HEK293 (cell line): ENCODE results near the gene BACH1.

ENCODE experiments used
- CTCF ChIA-PET: fragments of 350-600 bp; formaldehyde crosslinking; extraction: SDS; loops from one replicate; lab custom pipeline; 2021; ENCODE audit warnings: antibody characterized with exemption; lab: Yijun Ruan, JAX
- POLR2A ChIA-PET: fragments of 300-600 bp; formaldehyde crosslinking; extraction: SDS; loops from one replicate; lab custom pipeline; 2020; ENCODE audit warnings: antibody characterized with exemption, inconsistent platforms; lab: Yijun Ruan, JAX
- H3K27ac ChIP-seq: fragments of 200-500 bp; sonication (Bioruptor generic); 2 replicates; pipeline ENCODE4 v1.5.1; 2014; ENCODE audit warnings: low read depth, low read length, control low read depth, inconsistent platforms; ENCODE audit errors: extremely low read depth
- H3K36me3 ChIP-seq, 2 experiments: fragments of 200-500 bp in 1 of 2; sonication (Bioruptor generic) in 1 of 2; 1 replicate in 1 of 2; 2 replicates in 1 of 2; pipeline ENCODE4 v1.5.1; 2014 to 2017; ENCODE audit warnings: inconsistent platforms in 2 of 2, low read length in 2 of 2; ENCODE audit not compliant: control insufficient read depth in 2 of 2, insufficient read depth in 1 of 2
- H3K4me1 ChIP-seq: fragments of 200-500 bp; sonication (Bioruptor generic); 2 replicates; pipeline ENCODE4 v1.5.1; 2014; ENCODE audit warnings: mild to moderate bottlenecking, low read length, inconsistent platforms; ENCODE audit not compliant: control insufficient read depth, insufficient read depth
- H3K4me3 ChIP-seq: 2 replicates; pipeline ENCODE4 v1.5.1; 2011; ENCODE audit warnings: low read depth, mild to moderate bottlenecking, control low read depth, low read length, moderate library complexity
- H3K9me3 ChIP-seq: fragments of 200-500 bp; sonication (Bioruptor generic); 2 replicates; pipeline ENCODE4 v1.5.1; 2014; ENCODE audit warnings: low read depth, low read length, inconsistent platforms; ENCODE audit not compliant: control insufficient read depth, insufficient read depth
- KLF1 ChIP-seq: fragments of 450-650 bp; formaldehyde crosslinking; IDR thresholded peaks from 2 replicates; pipeline ENCODE4 v1.5.1; 2016; ENCODE audit warnings: missing biosample characterization, missing genetic modification characterization
- KLF8 ChIP-seq: fragments of 450-650 bp; formaldehyde crosslinking; IDR thresholded peaks from 2 replicates; pipeline ENCODE4 v1.5.1; 2016; ENCODE audit warnings: missing biosample characterization, missing genetic modification characterization
- SCRT2 ChIP-seq: fragments of 450-650 bp; formaldehyde crosslinking; IDR thresholded peaks from 2 replicates; pipeline ENCODE4 v1.5.1; 2016; ENCODE audit warnings: missing biosample characterization, missing genetic modification characterization
- WT1 ChIP-seq: fragments of 450-650 bp; formaldehyde crosslinking; IDR thresholded peaks from 2 replicates; pipeline ENCODE4 v1.5.1; 2016; ENCODE audit warnings: missing biosample characterization, missing genetic modification characterization
- YY2 ChIP-seq: fragments of 450-650 bp; formaldehyde crosslinking; IDR thresholded peaks from 2 replicates; pipeline ENCODE4 v1.5.1; 2016; ENCODE audit warnings: missing biosample characterization, missing genetic modification characterization
- ZEB2 ChIP-seq: fragments of 450-650 bp; formaldehyde crosslinking; IDR thresholded peaks from 2 replicates; pipeline ENCODE4 v1.5.1; 2016; ENCODE audit warnings: missing biosample characterization, missing genetic modification characterization
- ZIC2 ChIP-seq: fragments of 450-650 bp; formaldehyde crosslinking; IDR thresholded peaks from 2 replicates; pipeline ENCODE4 v1.5.1; 2016; ENCODE audit warnings: missing biosample characterization, missing genetic modification characterization
- ZNF10 ChIP-seq: fragments of 450-650 bp; formaldehyde crosslinking; IDR thresholded peaks from 2 replicates; pipeline ENCODE4 v1.5.1; 2017; ENCODE audit warnings: missing biosample characterization, missing genetic modification characterization
- ZNF211 ChIP-seq: fragments of 450-650 bp; formaldehyde crosslinking; IDR thresholded peaks from 2 replicates; pipeline ENCODE4 v1.5.1; 2016; ENCODE audit warnings: low read depth, missing biosample characterization, missing genetic modification characterization
- ZNF221 ChIP-seq: fragments of 450-650 bp; formaldehyde crosslinking; IDR thresholded peaks from 2 replicates; pipeline ENCODE4 v1.5.1; 2017; ENCODE audit warnings: missing biosample characterization, missing genetic modification characterization, borderline replicate concordance
- ZNF23 ChIP-seq: fragments of 450-650 bp; formaldehyde crosslinking; IDR thresholded peaks from 2 replicates; pipeline ENCODE4 v1.5.1; 2016; ENCODE audit warnings: missing biosample characterization, missing genetic modification characterization, borderline replicate concordance
- ZNF366 ChIP-seq: fragments of 450-650 bp; formaldehyde crosslinking; conservative IDR thresholded peaks from 2 replicates; pipeline ENCODE4 v1.5.1; 2016; ENCODE audit warnings: missing biosample characterization, missing genetic modification characterization
- ZNF529 ChIP-seq: fragments of 450-650 bp; formaldehyde crosslinking; IDR thresholded peaks from 2 replicates; pipeline ENCODE4 v1.5.1; 2017; ENCODE audit warnings: missing genetic modification characterization, missing biosample characterization; ENCODE audit not compliant: insufficient replicate concordance
- ZNF555 ChIP-seq: fragments of 450-650 bp; formaldehyde crosslinking; conservative IDR thresholded peaks from 2 replicates; pipeline ENCODE4 v1.5.1; 2017; ENCODE audit warnings: missing biosample characterization, mild to moderate bottlenecking, missing genetic modification characterization, inconsistent platforms
- ZNF629 ChIP-seq: fragments of 450-650 bp; formaldehyde crosslinking; IDR thresholded peaks from 2 replicates; pipeline ENCODE4 v1.5.1; 2017; ENCODE audit warnings: missing biosample characterization, missing genetic modification characterization
- TF ChIP-seq, protein P1 (sequence below): fragments of 450-650 bp; formaldehyde crosslinking; IDR thresholded peaks from 2 replicates; pipeline ENCODE4 v1.5.1; 2016; ENCODE audit warnings: missing biosample characterization, missing genetic modification characterization, borderline replicate concordance
- TF ChIP-seq, protein P2 (sequence below): sonication (generic); formaldehyde crosslinking; IDR thresholded peaks from 2 replicates; pipeline ENCODE4 v1.8.1; 2022; ENCODE audit warnings: mild to moderate bottlenecking, moderate library complexity, missing genetic modification reagents
- TF ChIP-seq, protein P3 (sequence below): fragments of 450-650 bp; formaldehyde crosslinking; IDR thresholded peaks from 2 replicates; pipeline ENCODE4 v1.5.1; 2017; ENCODE audit warnings: missing biosample characterization, missing genetic modification characterization
- TF ChIP-seq, protein P4 (sequence below): fragments of 450-650 bp; formaldehyde crosslinking; IDR thresholded peaks from 2 replicates; pipeline ENCODE4 v1.5.1; 2016; ENCODE audit warnings: missing biosample characterization, missing genetic modification characterization

Gene BACH1

GRCh38 chr21:29340228-29340627 lies 41.5 kb downstream of the BACH1 start (continued):
- TF ChIP-seq ZNF366 (tag by site-specific recombination) (0 out of 2 replicates have a peak, but pooled peaks have one; percentile 33), ZNF23 (tag by site-specific recombination) (no peak), KLF8 (tag by site-specific recombination) (0 out of 2 replicates have a peak, but pooled peaks have one; percentile 29), KLF1 (tag by site-specific recombination) (no peak), ZNF629 (tag by site-specific recombination) (peak; percentile 71), YY2 (tag by site-specific recombination) (no peak), ZNF10 (tag by site-specific recombination) (0 out of 2 replicates have a peak, but pooled peaks have one; percentile 33), ZNF555 (tag by site-specific recombination) (no peak), WT1 (peak; percentile 83), ZNF211 (tag by site-specific recombination) (no peak), ZNF529 (tag by site-specific recombination) (no peak)
- TF ChIP-seq, protein P1, sequence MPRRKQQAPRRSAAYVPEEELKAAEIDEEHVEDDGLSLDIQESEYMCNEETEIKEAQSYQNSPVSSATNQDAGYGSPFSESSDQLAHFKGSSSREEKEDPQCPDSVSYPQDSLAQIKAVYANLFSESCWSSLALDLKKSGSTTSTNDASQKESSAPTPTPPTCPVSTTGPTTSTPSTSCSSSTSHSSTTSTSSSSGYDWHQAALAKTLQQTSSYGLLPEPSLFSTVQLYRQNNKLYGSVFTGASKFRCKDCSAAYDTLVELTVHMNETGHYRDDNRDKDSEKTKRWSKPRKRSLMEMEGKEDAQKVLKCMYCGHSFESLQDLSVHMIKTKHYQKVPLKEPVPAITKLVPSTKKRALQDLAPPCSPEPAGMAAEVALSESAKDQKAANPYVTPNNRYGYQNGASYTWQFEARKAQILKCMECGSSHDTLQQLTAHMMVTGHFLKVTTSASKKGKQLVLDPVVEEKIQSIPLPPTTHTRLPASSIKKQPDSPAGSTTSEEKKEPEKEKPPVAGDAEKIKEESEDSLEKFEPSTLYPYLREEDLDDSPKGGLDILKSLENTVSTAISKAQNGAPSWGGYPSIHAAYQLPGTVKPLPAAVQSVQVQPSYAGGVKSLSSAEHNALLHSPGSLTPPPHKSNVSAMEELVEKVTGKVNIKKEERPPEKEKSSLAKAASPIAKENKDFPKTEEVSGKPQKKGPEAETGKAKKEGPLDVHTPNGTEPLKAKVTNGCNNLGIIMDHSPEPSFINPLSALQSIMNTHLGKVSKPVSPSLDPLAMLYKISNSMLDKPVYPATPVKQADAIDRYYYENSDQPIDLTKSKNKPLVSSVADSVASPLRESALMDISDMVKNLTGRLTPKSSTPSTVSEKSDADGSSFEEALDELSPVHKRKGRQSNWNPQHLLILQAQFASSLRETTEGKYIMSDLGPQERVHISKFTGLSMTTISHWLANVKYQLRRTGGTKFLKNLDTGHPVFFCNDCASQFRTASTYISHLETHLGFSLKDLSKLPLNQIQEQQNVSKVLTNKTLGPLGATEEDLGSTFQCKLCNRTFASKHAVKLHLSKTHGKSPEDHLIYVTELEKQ: peak; percentile 29; the same call in 1 of the 2 replicates
- TF ChIP-seq, protein P2, sequence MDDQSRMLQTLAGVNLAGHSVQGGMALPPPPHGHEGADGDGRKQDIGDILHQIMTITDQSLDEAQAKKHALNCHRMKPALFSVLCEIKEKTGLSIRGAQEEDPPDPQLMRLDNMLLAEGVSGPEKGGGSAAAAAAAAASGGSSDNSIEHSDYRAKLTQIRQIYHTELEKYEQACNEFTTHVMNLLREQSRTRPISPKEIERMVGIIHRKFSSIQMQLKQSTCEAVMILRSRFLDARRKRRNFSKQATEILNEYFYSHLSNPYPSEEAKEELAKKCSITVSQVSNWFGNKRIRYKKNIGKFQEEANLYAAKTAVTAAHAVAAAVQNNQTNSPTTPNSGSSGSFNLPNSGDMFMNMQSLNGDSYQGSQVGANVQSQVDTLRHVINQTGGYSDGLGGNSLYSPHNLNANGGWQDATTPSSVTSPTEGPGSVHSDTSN: no peak
- TF ChIP-seq, protein P3, sequence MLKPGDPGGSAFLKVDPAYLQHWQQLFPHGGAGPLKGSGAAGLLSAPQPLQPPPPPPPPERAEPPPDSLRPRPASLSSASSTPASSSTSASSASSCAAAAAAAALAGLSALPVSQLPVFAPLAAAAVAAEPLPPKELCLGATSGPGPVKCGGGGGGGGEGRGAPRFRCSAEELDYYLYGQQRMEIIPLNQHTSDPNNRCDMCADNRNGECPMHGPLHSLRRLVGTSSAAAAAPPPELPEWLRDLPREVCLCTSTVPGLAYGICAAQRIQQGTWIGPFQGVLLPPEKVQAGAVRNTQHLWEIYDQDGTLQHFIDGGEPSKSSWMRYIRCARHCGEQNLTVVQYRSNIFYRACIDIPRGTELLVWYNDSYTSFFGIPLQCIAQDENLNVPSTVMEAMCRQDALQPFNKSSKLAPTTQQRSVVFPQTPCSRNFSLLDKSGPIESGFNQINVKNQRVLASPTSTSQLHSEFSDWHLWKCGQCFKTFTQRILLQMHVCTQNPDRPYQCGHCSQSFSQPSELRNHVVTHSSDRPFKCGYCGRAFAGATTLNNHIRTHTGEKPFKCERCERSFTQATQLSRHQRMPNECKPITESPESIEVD (tag by site-specific recombination): peak; percentile 43; the same call in 1 of the 2 replicates

DNA sequence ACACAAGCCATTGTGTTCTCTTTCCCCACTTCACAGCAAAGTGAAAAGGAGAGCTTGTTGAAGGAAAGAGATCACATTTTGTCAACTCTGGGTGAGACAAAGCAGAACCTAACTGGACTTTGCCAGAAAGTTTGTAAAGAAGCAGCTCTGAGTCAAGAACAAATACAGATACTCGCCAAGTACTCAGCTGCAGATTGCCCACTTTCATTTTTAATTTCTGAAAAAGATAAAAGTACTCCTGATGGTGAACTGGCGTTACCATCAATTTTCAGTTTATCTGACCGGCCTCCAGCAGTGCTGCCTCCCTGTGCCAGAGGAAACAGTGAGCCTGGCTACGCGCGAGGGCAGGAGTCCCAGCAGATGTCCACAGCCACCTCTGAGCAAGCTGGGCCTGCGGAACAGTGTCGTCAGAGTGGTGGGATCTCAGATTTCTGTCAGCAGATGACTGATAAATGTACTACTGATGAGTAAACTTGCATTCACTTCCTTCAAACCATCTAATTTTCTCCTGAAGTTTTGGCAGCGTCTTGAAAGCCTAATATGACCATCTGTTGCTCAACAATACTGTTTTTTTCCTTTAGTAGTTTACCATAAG lies 43.7 kb downstream of the BACH1 start:
- H3K36me3 ChIP-seq: peaks cover 0 to 4% of the 10 kb centered on the region in 2 experiments; a peak in 1 of 3 replicates
- no peak overlapping the region for H3K27ac ChIP-seq
- ChIA-PET POLR2A (interaction anchor here (0.5 kb wide), 1 partner anchor 278 kb away, joined by 3 read pairs; no protein-coding TSS in a partner anchor), CTCF (interaction anchor here (1.3 kb wide), 2 partner anchors 34 to 178 kb away, joined by 3 to 7 read pairs; no protein-coding TSS in a partner anchor)
- peaks cover 12% of the 10 kb centered on the region for H3K4me1 ChIP-seq
- H3K4me3 ChIP-seq: no peak overlapping the region
- H3K9me3 ChIP-seq: no peaks in the 10 kb centered on the region
- TF ChIP-seq, protein P3 (tag by site-specific recombination): peak; percentile 62
- TF ChIP-seq, protein P4, sequence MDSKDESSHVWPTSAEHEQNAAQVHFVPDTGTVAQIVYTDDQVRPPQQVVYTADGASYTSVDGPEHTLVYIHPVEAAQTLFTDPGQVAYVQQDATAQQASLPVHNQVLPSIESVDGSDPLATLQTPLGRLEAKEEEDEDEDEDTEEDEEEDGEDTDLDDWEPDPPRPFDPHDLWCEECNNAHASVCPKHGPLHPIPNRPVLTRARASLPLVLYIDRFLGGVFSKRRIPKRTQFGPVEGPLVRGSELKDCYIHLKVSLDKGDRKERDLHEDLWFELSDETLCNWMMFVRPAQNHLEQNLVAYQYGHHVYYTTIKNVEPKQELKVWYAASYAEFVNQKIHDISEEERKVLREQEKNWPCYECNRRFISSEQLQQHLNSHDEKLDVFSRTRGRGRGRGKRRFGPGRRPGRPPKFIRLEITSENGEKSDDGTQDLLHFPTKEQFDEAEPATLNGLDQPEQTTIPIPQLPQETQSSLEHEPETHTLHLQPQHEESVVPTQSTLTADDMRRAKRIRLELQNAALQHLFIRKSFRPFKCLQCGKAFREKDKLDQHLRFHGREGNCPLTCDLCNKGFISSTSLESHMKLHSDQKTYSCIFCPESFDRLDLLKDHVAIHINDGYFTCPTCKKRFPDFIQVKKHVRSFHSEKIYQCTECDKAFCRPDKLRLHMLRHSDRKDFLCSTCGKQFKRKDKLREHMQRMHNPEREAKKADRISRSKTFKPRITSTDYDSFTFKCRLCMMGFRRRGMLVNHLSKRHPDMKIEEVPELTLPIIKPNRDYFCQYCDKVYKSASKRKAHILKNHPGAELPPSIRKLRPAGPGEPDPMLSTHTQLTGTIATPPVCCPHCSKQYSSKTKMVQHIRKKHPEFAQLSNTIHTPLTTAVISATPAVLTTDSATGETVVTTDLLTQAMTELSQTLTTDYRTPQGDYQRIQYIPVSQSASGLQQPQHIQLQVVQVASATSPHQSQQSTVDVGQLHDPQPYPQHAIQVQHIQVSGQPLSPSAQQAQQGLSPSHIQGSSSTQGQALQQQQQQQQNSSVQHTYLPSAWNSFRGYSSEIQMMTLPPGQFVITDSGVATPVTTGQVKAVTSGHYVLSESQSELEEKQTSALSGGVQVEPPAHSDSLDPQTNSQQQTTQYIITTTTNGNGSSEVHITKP (tag by site-specific recombination): 0 out of 2 replicates have a peak, but pooled peaks have one; percentile 15
- TF ChIP-seq ZNF221 (tag by site-specific recombination) (no peak), ZIC2 (tag by site-specific recombination) (peak; percentile 35), SCRT2 (peak; percentile 91), ZEB2 (tag by site-specific recombination) (peak; percentile 67)
- TF ChIP-seq, protein P1: peak; percentile 31; the same call in 1 of the 2 replicates
